ENCODE measurements around the gene RNF40.
A peak's percentile ranks its signal among the peaks of the same experiment; 100 is the strongest.

The RNF40 gene

GRCh38 chr16:30764086-30764485, 2.0 kb downstream of the RNF40 start:
- H3K9ac ChIP-seq (ENCODE audit: low read depth, low read length): no peak overlapping the region
- no peak for ATAC-seq (ENCODE audit: insufficient read depth, low read depth)

GRCh38 chr16:30764816-30765465, 2.8 kb downstream of the RNF40 start:
- TF ChIP-seq CTCF (IDR thresholded peaks at IDR 0.05; ENCODE audit: borderline replicate concordance, extremely low read depth, low read length, poor library complexity, severe bottlenecking) (no peak), EZH2 (IDR thresholded peaks at IDR 0.05; ENCODE audit: borderline replicate concordance, low read depth, low read length, severe bottlenecking) (no peak)
- ATAC-seq (ENCODE audit: insufficient read depth, low read depth): no peak
- no peaks in the 10 kb centered on the region for H3K9me3 ChIP-seq (ENCODE audit: insufficient read depth, low read length, severe bottlenecking)
- no peak overlapping the region for H3K9ac ChIP-seq (ENCODE audit: low read depth, low read length)
- H3K27me3 ChIP-seq (ENCODE audit: insufficient read depth, low read length, poor library complexity): no peaks in the 10 kb centered on the region
- no peak overlapping the region for H3K27ac ChIP-seq (ENCODE audit: low read length)
- H4K20me1 ChIP-seq (ENCODE audit: insufficient read depth, low read length): peaks cover 16% of the 10 kb centered on the region; the same call in 1 of the 2 replicates
- no peak for DNase-seq
- H3K79me2 ChIP-seq (ENCODE audit: insufficient read depth, low read length): peaks cover 34% of the 10 kb centered on the region
- peaks cover 35% of the 10 kb centered on the region for H3K4me1 ChIP-seq (ENCODE audit: insufficient read depth, low read length)
- no peak overlapping the region for H3K4me3 ChIP-seq (ENCODE audit: low read depth in 1 of 2, low read length in 2 of 2)
- H3K4me2 ChIP-seq (ENCODE audit: insufficient read depth, low read length): no peak overlapping the region
- H3K36me3 ChIP-seq (ENCODE audit: insufficient read depth, low read length): peaks cover 73% of the 10 kb centered on the region
- no peak overlapping the region for H2AFZ ChIP-seq (ENCODE audit: low read depth, low read length)

More at GRCh38 chr16:30764086-30764485, 2.0 kb downstream of the RNF40 start:
- Histone ChIP-seq H3K36me3 (ENCODE audit: insufficient read depth, low read length) (peaks cover 67% of the 10 kb centered on the region), H3K79me2 (ENCODE audit: insufficient read depth, low read length) (peaks cover 34% of the 10 kb centered on the region), H3K9me3 (ENCODE audit: insufficient read depth, low read length, severe bottlenecking) (no peaks in the 10 kb centered on the region), H3K4me2 (ENCODE audit: insufficient read depth, low read length) (peak overlapping the region; percentile 96; the same call in 1 of the 2 replicates), H3K4me3 (ENCODE audit: low read depth in 1 of 2, low read length in 2 of 2) (no peak overlapping the region), H3K4me1 (ENCODE audit: insufficient read depth, low read length) (peaks cover 39% of the 10 kb centered on the region), H2AFZ (ENCODE audit: low read depth, low read length) (no peak overlapping the region), H4K20me1 (ENCODE audit: insufficient read depth, low read length) (peaks cover 16% of the 10 kb centered on the region; the same call in 1 of the 2 replicates), H3K27me3 (ENCODE audit: insufficient read depth, low read length, poor library complexity) (no peaks in the 10 kb centered on the region), H3K27ac (ENCODE audit: low read length) (no peak overlapping the region)
- DNase-seq: no peak
- TF ChIP-seq EZH2 (IDR thresholded peaks at IDR 0.05; ENCODE audit: borderline replicate concordance, low read depth, low read length, severe bottlenecking): no peak
- TF ChIP-seq CTCF (IDR thresholded peaks at IDR 0.05; ENCODE audit: borderline replicate concordance, extremely low read depth, low read length, poor library complexity, severe bottlenecking): no peak

DNA sequence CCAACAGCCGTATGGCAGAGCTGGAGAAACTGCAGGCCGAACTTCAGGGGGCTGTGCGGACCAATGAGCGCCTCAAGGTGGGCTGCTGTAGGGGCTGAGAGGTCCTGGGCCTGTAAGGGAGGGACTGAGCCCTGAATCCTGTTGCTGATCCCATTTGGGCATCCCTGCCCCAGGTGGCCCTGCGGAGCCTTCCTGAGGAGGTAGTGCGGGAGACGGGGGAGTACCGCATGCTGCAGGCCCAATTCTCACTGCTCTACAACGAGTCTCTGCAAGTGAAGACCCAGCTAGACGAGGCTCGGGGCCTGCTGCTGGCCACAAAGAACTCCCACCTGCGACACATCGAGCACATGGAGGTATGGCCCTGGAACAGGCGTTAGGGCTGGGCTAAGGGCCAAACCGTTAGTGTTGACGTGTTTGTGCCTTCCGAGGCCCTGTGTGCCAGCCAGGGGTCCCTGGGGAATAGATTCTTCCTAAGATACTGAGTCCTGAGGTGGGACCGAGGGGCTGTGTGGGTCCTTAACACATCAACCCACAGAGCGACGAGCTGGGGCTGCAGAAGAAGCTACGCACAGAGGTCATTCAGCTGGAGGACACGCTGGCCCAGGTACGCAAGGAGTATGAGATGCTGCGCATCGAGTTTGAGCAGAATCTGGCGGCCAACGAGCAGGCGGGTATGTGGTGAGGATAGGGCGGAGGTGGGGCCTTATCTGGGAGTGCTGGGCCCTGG, 4.2 kb downstream of the RNF40 start:
- no peak for DNase-seq
- Histone ChIP-seq H4K20me1 (ENCODE audit: insufficient read depth, low read length) (peaks cover 16% of the 10 kb centered on the region; the same call in 1 of the 2 replicates), H3K27me3 (ENCODE audit: insufficient read depth, low read length, poor library complexity) (no peaks in the 10 kb centered on the region), H2AFZ (ENCODE audit: low read depth, low read length) (no peak overlapping the region), H3K9ac (ENCODE audit: low read depth, low read length) (no peak overlapping the region), H3K9me3 (ENCODE audit: insufficient read depth, low read length, severe bottlenecking) (no peaks in the 10 kb centered on the region), H3K4me2 (ENCODE audit: insufficient read depth, low read length) (no peak overlapping the region), H3K4me3 (ENCODE audit: low read depth in 1 of 2, low read length in 2 of 2) (no peak overlapping the region), H3K27ac (ENCODE audit: low read length) (no peak overlapping the region), H3K79me2 (ENCODE audit: insufficient read depth, low read length) (peaks cover 32% of the 10 kb centered on the region), H3K4me1 (ENCODE audit: insufficient read depth, low read length) (peaks cover 21% of the 10 kb centered on the region), H3K36me3 (ENCODE audit: insufficient read depth, low read length) (peaks cover 85% of the 10 kb centered on the region)
- no peak for ATAC-seq (ENCODE audit: insufficient read depth, low read depth)
- no peak for TF ChIP-seq CTCF (IDR thresholded peaks at IDR 0.05; ENCODE audit: borderline replicate concordance, extremely low read depth, low read length, poor library complexity, severe bottlenecking)
- TF ChIP-seq EZH2 (IDR thresholded peaks at IDR 0.05; ENCODE audit: borderline replicate concordance, low read depth, low read length, severe bottlenecking): no peak
